Stimulated activated CD4-positive, alpha-beta T cell treated with anti-CD3 and anti-CD28 coated beads, Interleukin-4, amount 100 ng/mL, for 48 hours (primary cell): ENCODE data around the gene NUP35.

ENCODE experiments used
- DNase-seq, 2 donors: peaks; one replicate each; pipeline ENCODE4 v3.0.0-alpha.2; 2020; ENCODE audit warnings: low read depth in 2 of 2

NUP35 gene

GRCh38 chr2:183124222-183124956 lies at the start of gene NUP35:
Gene NUP35, plus strand, starts transcription at chr2:183124443. Its CDS starts 15 bp downstream, at chr2:183124458.
- DNase-seq = peak; percentile 76

- DNase-seq = no peak
Observed at GRCh38 chr2:183078163-183078463, 46.1 kb upstream of the NUP35 start.

- DNase-seq = peak; percentile 69 to 77
Observed at GRCh38 chr2:183078464-183079138, 45.6 kb upstream of the NUP35 start, which contains the start of gene DUSP19. Gene DUSP19, plus strand, starts transcription at chr2:183078747. Its CDS starts 187 bp downstream, at chr2:183078934.

- DNase-seq = no peak
Observed at GRCh38 chr2:183079139-183079775, 45.0 kb upstream of the NUP35 start.

- DNase-seq = no peak
Observed at GRCh38 chr2:183081911-183082310, 42.3 kb upstream of the NUP35 start.

- DNase-seq = no peak
Observed at GRCh38 chr2:183088061-183088460, 36.2 kb upstream of the NUP35 start.

- no peak for DNase-seq
Observed at GRCh38 chr2:183089192-183089851, 34.9 kb upstream of the NUP35 start.

- DNase-seq = no peak
Observed at GRCh38 chr2:183091318-183091953, 32.8 kb upstream of the NUP35 start.

GRCh38 chr2:183091954-183092345 lies 32.3 kb upstream of the NUP35 start:
- no peak for DNase-seq

- no peak for DNase-seq
Observed at GRCh38 chr2:183093857-183094657, 30.2 kb upstream of the NUP35 start.

- DNase-seq = no peak
Observed at GRCh38 chr2:183105402-183106134, 18.7 kb upstream of the NUP35 start.

- DNase-seq = no peak
Observed at GRCh38 chr2:183112577-183112976, 11.7 kb upstream of the NUP35 start.

- DNase-seq = no peak
Observed at GRCh38 chr2:183113630-183114029, 10.6 kb upstream of the NUP35 start.

- no peak for DNase-seq
Observed at GRCh38 chr2:183117226-183117625, 7.0 kb upstream of the NUP35 start.

GRCh38 chr2:183123117-183123958 lies 905 bp upstream of the NUP35 start:
- DNase-seq = no peak

GRCh38 chr2:183123959-183124221 lies 353 bp upstream of the NUP35 start:
- no peak for DNase-seq

- no peak for DNase-seq
Observed at GRCh38 chr2:183124957-183125255, 663 bp downstream of the NUP35 start.

GRCh38 chr2:183125659-183126341 lies 1.6 kb downstream of the NUP35 start:
- no peak for DNase-seq

- DNase-seq = no peak
Observed at GRCh38 chr2:183126635-183127034, 2.4 kb downstream of the NUP35 start.
